Measurements from ENCODE around the gene TSC2.
"Not testable (repeated sequence)": the region's sequence is repeated elsewhere in the genome, so short reads cannot be mapped to it uniquely, and the experiment has no call there.

The TSC2 gene

GRCh38 chr16:2126161-2126743 lies 78.5 kb downstream of the TSC2 start:
- not testable (repeated sequence) for DNase-seq (ENCODE audit: insufficient read length); FAIRE-seq

- not testable (repeated sequence) for DNase-seq (ENCODE audit: insufficient read length); FAIRE-seq
Measured at GRCh38 chr16:2126928-2127556, 79.3 kb downstream of the TSC2 start.

GRCh38 chr16:2127630-2128280 lies 80.0 kb downstream of the TSC2 start:
- not testable (repeated sequence) for DNase-seq (ENCODE audit: insufficient read length); FAIRE-seq

GRCh38 chr16:2129251-2129650 lies 81.5 kb downstream of the TSC2 start:
- not testable (repeated sequence) for DNase-seq (ENCODE audit: insufficient read length); FAIRE-seq

GRCh38 chr16:2129890-2130447 lies 82.2 kb downstream of the TSC2 start:
- not testable (repeated sequence) for FAIRE-seq; DNase-seq (ENCODE audit: insufficient read length)

- not testable (repeated sequence) for DNase-seq (ENCODE audit: insufficient read length); FAIRE-seq
Measured at GRCh38 chr16:2133797-2134196, 86.0 kb downstream of the TSC2 start.

- DNase-seq (ENCODE audit: insufficient read length); FAIRE-seq: not testable (repeated sequence)
Measured at GRCh38 chr16:2135071-2135470, 87.3 kb downstream of the TSC2 start.

- DNase-seq (ENCODE audit: insufficient read length): not testable (repeated sequence)
- FAIRE-seq: peak; percentile 79
Measured at GRCh38 chr16:2135770-2136490, 88.1 kb downstream of the TSC2 start, which contains the start of gene PKD1. Gene PKD1, minus strand, starts transcription at chr16:2135898. Its CDS starts 209 bp downstream, at chr16:2135689.

Data from GM12892 (cell line).